AG09309 (cell line): ENCODE measurements around the gene NEU1.

Source experiments
- DNase-seq: peaks from one replicate; pipeline ENCODE4 v3.0.0-alpha.2; 2010; ENCODE audit warnings: low read depth
- H3K4me3 ChIP-seq: 2 replicates; pipeline ENCODE4 v1.5.1; 2011; ENCODE audit warnings: mild to moderate bottlenecking, low read depth, low read length, moderate library complexity; ENCODE audit not compliant: control insufficient read depth
- CTCF ChIP-seq: IDR thresholded peaks from 2 replicates; pipeline ENCODE4 v1.5.1; 2011; ENCODE audit warnings: mild to moderate bottlenecking, low read depth, low read length, inconsistent platforms; ENCODE audit not compliant: insufficient read depth, control insufficient read depth; ENCODE audit errors: missing control alignments

Gene NEU1

GRCh38 chr6:31877651-31878161 is 15.1 kb upstream of the NEU1 start:
- TF ChIP-seq CTCF, result no peak
- no peak overlapping the region for H3K4me3 ChIP-seq
- no peak for DNase-seq

- H3K4me3 ChIP-seq, result no peak overlapping the region
- TF ChIP-seq CTCF, result no peak
- DNase-seq, result no peak
Observed at GRCh38 chr6:31877125-31877650, 14.6 kb upstream of the NEU1 start.

GRCh38 chr6:31876357-31876756 is 13.7 kb upstream of the NEU1 start:
- H3K4me3 ChIP-seq, result no peak overlapping the region
- TF ChIP-seq CTCF, result no peak
- DNase-seq, result no peak

GRCh38 chr6:31875877-31876276 is 13.3 kb upstream of the NEU1 start:
- no peak for DNase-seq
- no peak for TF ChIP-seq CTCF
- no peak overlapping the region for H3K4me3 ChIP-seq

GRCh38 chr6:31874836-31875572 is 12.4 kb upstream of the NEU1 start:
- no peak for TF ChIP-seq CTCF
- no peak for DNase-seq
- no peak overlapping the region for H3K4me3 ChIP-seq

GRCh38 chr6:31874084-31874670 is 11.6 kb upstream of the NEU1 start:
- no peak for DNase-seq
- TF ChIP-seq CTCF, result no peak
- H3K4me3 ChIP-seq, result no peak overlapping the region
